Upper lobe of left lung (tissue), 4 donors: ENCODE results near the gene COL11A2.

Experiments used
- CTCF ChIP-seq, 6 experiments: fragments of 450-650 bp in 4 of 6; fragments of 200-600 bp in 2 of 6; sonication (generic) in 2 of 6; IDR thresholded peaks; one replicate each; pipeline ENCODE4 v1.5.1; 2016 to 2019; ENCODE audit warnings: antibody characterized with exemption in 6 of 6
- EP300 ChIP-seq, 4 donors: sonication (generic); formaldehyde crosslinking; IDR thresholded peaks; one replicate each; pipeline ENCODE4 v1.5.1; 2017; ENCODE audit warnings: antibody characterized with exemption in 4 of 4, control low read depth in 2 of 4
- POLR2A ChIP-seq, 4 donors: fragments of 450-650 bp; IDR thresholded peaks; one replicate each; pipeline ENCODE4 v1.5.1; 2016 to 2017; ENCODE audit warnings: antibody characterized with exemption in 4 of 4, mild to moderate bottlenecking in 2 of 4

GRCh38 chr6:33143113-33143770 is 49.0 kb downstream of the COL11A2 start:
- TF ChIP-seq CTCF (IDR thresholded peaks at IDR 0.05) (no peak), POLR2A (IDR thresholded peaks at IDR 0.05) (no peak), EP300 (IDR thresholded peaks at IDR 0.05) (no peak)
